ENCODE data around the gene PLXNA4. TPM values are rescaled to one million over a fixed set of nuclear protein-coding genes. Genes with fewer than 3 reads are reported as not detected.

The PLXNA4 gene
- total and polyA plus RNA-seq, 7 experiments from 2014 or later: 0.05 to 31.6 (median 1.1) TPM

DNA sequence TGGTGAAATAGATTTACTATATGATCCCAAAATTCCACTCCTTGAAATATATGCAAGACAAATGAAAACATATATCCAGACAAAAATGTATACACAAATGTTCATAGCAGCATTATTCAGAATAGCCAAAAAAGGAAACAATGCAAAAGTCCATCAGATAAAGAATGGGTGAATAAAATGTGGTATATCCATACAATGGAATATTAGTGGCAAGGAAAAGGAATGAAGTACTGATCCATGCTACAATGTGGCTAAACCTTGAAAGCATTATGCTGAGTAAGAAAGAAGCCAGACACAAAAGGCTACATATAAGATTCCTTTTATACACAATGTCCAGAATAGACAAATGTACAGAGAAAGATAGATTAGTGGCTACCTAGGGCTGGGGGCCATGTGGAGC is 225.5 kb downstream of the PLXNA4 start:
- ATAC-seq (no peak), DNase-seq (no peak)
- ChIA-PET POLR2A (no interaction called here), CTCF (no interaction called here)
- H3K9me3 ChIP-seq (ENCODE audit: control insufficient read depth in 2 of 3, low read length in 3 of 3): no peaks in the 10 kb centered on the region
- no peaks in the 10 kb centered on the region for H3K9me3 Mint-ChIP-seq
- no peaks in the 10 kb centered on the region for H3K36me3 Mint-ChIP-seq
- no peaks in the 10 kb centered on the region for H3K36me3 ChIP-seq (ENCODE audit: control insufficient read depth in 2 of 3, insufficient read depth in 3 of 3, low read length in 3 of 3)
- H3K27ac Mint-ChIP-seq: no peak overlapping the region
- peaks cover 0 to 2% (median 0%) of the 10 kb centered on the region in 7 donors for H3K4me1 Mint-ChIP-seq
- H3K27me3 Mint-ChIP-seq: peaks cover 38 to 62% (median 42%) of the 10 kb centered on the region in 5 donors
- H3K4me3 ChIP-seq (ENCODE audit: low read length): no peak overlapping the region
- H3K4me1 ChIP-seq (ENCODE audit: control insufficient read depth in 2 of 2, insufficient read depth in 2 of 2, low read length in 2 of 2): no peaks in the 10 kb centered on the region
- H3K27me3 ChIP-seq (ENCODE audit: control insufficient read depth in 2 of 2, insufficient read depth in 2 of 2, low read length in 2 of 2): no peaks in the 10 kb centered on the region
- H3K4me3 Mint-ChIP-seq: no peak overlapping the region
- intact Hi-C loops (cut with micrococcal nuclease): no loop called here
- no peak overlapping the region for H3K27ac ChIP-seq (ENCODE audit: low read depth, low read length)

- Mint-ChIP-seq H3K27me3 (peaks cover 27 to 55% (median 47%) of the 10 kb centered on the region in 5 donors), H3K4me1 (no peaks in the 10 kb centered on the region), H3K27ac (no peak overlapping the region), H3K36me3 (no peaks in the 10 kb centered on the region), H3K4me3 (no peak overlapping the region), H3K9me3 (no peaks in the 10 kb centered on the region)
- no peaks in the 10 kb centered on the region for H3K9me3 ChIP-seq (ENCODE audit: control insufficient read depth in 2 of 3, low read length in 3 of 3)
- ChIA-PET CTCF (no interaction called here), POLR2A (no interaction called here)
- ATAC-seq (no peak), DNase-seq (no peak)
- no peaks in the 10 kb centered on the region for H3K36me3 ChIP-seq (ENCODE audit: control insufficient read depth in 2 of 3, insufficient read depth in 3 of 3, low read length in 3 of 3)
- no peaks in the 10 kb centered on the region for H3K27me3 ChIP-seq (ENCODE audit: control insufficient read depth in 2 of 2, insufficient read depth in 2 of 2, low read length in 2 of 2)
- H3K27ac ChIP-seq (ENCODE audit: low read depth, low read length): no peak overlapping the region
- no peaks in the 10 kb centered on the region for H3K4me1 ChIP-seq (ENCODE audit: control insufficient read depth in 2 of 2, insufficient read depth in 2 of 2, low read length in 2 of 2)
- intact Hi-C loops (cut with micrococcal nuclease): no loop called here
- H3K4me3 ChIP-seq (ENCODE audit: low read length): no peak overlapping the region
Observed at GRCh38 chr7:132349075-132349474, 227.2 kb downstream of the PLXNA4 start.

GRCh38 chr7:132348341-132348740 is 227.9 kb downstream of the PLXNA4 start:
- H3K4me3 ChIP-seq (ENCODE audit: low read length): no peak overlapping the region
- POLR2A ChIA-PET: no interaction called here
- no peaks in the 10 kb centered on the region for H3K36me3 Mint-ChIP-seq
- no peaks in the 10 kb centered on the region for H3K4me1 ChIP-seq (ENCODE audit: control insufficient read depth in 2 of 2, insufficient read depth in 2 of 2, low read length in 2 of 2)
- no peaks in the 10 kb centered on the region for H3K27me3 ChIP-seq (ENCODE audit: control insufficient read depth in 2 of 2, insufficient read depth in 2 of 2, low read length in 2 of 2)
- H3K9me3 Mint-ChIP-seq: no peaks in the 10 kb centered on the region
- H3K27me3 Mint-ChIP-seq: peaks cover 27 to 56% (median 42%) of the 10 kb centered on the region in 5 donors
- H3K36me3 ChIP-seq (ENCODE audit: control insufficient read depth in 2 of 3, insufficient read depth in 3 of 3, low read length in 3 of 3): no peaks in the 10 kb centered on the region
- ATAC-seq (no peak), DNase-seq (no peak)
- CTCF ChIA-PET: no interaction called here
- H3K9me3 ChIP-seq (ENCODE audit: control insufficient read depth in 2 of 3, low read length in 3 of 3): no peaks in the 10 kb centered on the region
- no peak overlapping the region for H3K27ac Mint-ChIP-seq
- intact Hi-C loops (cut with micrococcal nuclease): no loop called here
- no peak overlapping the region for H3K27ac ChIP-seq (ENCODE audit: low read depth, low read length)
- H3K4me1 Mint-ChIP-seq: no peaks in the 10 kb centered on the region
- no peak overlapping the region for H3K4me3 Mint-ChIP-seq

DNA sequence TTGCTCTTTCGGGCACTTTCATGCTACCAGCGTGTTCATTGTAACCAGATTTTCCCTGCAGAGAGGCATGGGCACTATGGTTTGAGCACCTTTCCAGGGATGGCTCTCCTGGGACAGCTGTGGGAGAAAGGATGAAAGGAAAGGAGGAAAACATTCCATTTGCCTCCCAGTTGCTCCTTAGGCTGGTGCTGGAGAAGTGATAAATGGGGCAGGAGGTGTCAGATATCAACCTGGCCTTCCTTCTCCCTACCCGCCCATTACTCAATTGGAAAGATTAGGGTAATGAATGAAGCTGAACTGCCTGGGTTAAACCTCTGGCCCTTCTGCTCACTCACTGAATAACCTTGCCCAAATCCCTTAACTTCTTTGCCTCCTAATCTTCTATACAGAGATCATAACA is 228.4 kb downstream of the PLXNA4 start:
- Histone ChIP-seq H3K4me1 (ENCODE audit: control insufficient read depth in 2 of 2, insufficient read depth in 2 of 2, low read length in 2 of 2) (no peaks in the 10 kb centered on the region), H3K27me3 (ENCODE audit: control insufficient read depth in 2 of 2, insufficient read depth in 2 of 2, low read length in 2 of 2) (no peaks in the 10 kb centered on the region), H3K4me3 (ENCODE audit: low read length) (no peak overlapping the region), H3K36me3 (ENCODE audit: control insufficient read depth in 2 of 3, insufficient read depth in 3 of 3, low read length in 3 of 3) (no peaks in the 10 kb centered on the region), H3K9me3 (ENCODE audit: control insufficient read depth in 2 of 3, low read length in 3 of 3) (no peaks in the 10 kb centered on the region), H3K27ac (ENCODE audit: low read depth, low read length) (no peak overlapping the region)
- no peak for DNase-seq
- H3K27ac Mint-ChIP-seq: no peak overlapping the region
- H3K9me3 Mint-ChIP-seq: no peaks in the 10 kb centered on the region
- ATAC-seq: no peak
- intact Hi-C loops (cut with micrococcal nuclease): no loop called here
- H3K4me1 Mint-ChIP-seq: no peaks in the 10 kb centered on the region
- no peak overlapping the region for H3K4me3 Mint-ChIP-seq
- H3K36me3 Mint-ChIP-seq: no peaks in the 10 kb centered on the region
- peaks cover 23 to 57% (median 39%) of the 10 kb centered on the region in 5 donors for H3K27me3 Mint-ChIP-seq
- ChIA-PET CTCF (no interaction called here), POLR2A (interaction anchor here (0.6 kb wide), 1 partner anchor 112 kb away, joined by 4 read pairs; no protein-coding TSS in a partner anchor)

GRCh38 chr7:132347123-132347522 is 229.1 kb downstream of the PLXNA4 start:
- ChIA-PET POLR2A (interaction anchor here (0.6 kb wide), 1 partner anchor 113 kb away, joined by 4 read pairs; no protein-coding TSS in a partner anchor), CTCF (no interaction called here)
- no peak for DNase-seq
- Histone ChIP-seq H3K4me3 (ENCODE audit: low read length) (no peak overlapping the region), H3K9me3 (ENCODE audit: control insufficient read depth in 2 of 3, low read length in 3 of 3) (no peaks in the 10 kb centered on the region), H3K27ac (ENCODE audit: low read depth, low read length) (no peak overlapping the region), H3K36me3 (ENCODE audit: control insufficient read depth in 2 of 3, insufficient read depth in 3 of 3, low read length in 3 of 3) (no peaks in the 10 kb centered on the region), H3K4me1 (ENCODE audit: control insufficient read depth in 2 of 2, insufficient read depth in 2 of 2, low read length in 2 of 2) (no peaks in the 10 kb centered on the region), H3K27me3 (ENCODE audit: control insufficient read depth in 2 of 2, insufficient read depth in 2 of 2, low read length in 2 of 2) (no peaks in the 10 kb centered on the region)
- Mint-ChIP-seq H3K4me1 (no peaks in the 10 kb centered on the region), H3K27ac (no peak overlapping the region), H3K36me3 (no peaks in the 10 kb centered on the region), H3K4me3 (no peak overlapping the region), H3K27me3 (peaks cover 16 to 50% (median 34%) of the 10 kb centered on the region in 5 donors), H3K9me3 (no peaks in the 10 kb centered on the region)
- no peak for ATAC-seq
- intact Hi-C loops (cut with micrococcal nuclease): no loop called here

- H3K27me3 Mint-ChIP-seq: peaks cover 14 to 46% (median 30%) of the 10 kb centered on the region in 5 donors
- H3K27ac Mint-ChIP-seq: no peak overlapping the region
- ATAC-seq: no peak
- Histone ChIP-seq H3K9me3 (ENCODE audit: control insufficient read depth in 2 of 3, low read length in 3 of 3) (no peaks in the 10 kb centered on the region), H3K36me3 (ENCODE audit: control insufficient read depth in 2 of 3, insufficient read depth in 3 of 3, low read length in 3 of 3) (no peaks in the 10 kb centered on the region), H3K4me1 (ENCODE audit: control insufficient read depth in 2 of 2, insufficient read depth in 2 of 2, low read length in 2 of 2) (no peaks in the 10 kb centered on the region), H3K27me3 (ENCODE audit: control insufficient read depth in 2 of 2, insufficient read depth in 2 of 2, low read length in 2 of 2) (no peaks in the 10 kb centered on the region), H3K4me3 (ENCODE audit: low read length) (no peak overlapping the region), H3K27ac (ENCODE audit: low read depth, low read length) (no peak overlapping the region)
- no peaks in the 10 kb centered on the region for H3K9me3 Mint-ChIP-seq
- no peaks in the 10 kb centered on the region for H3K4me1 Mint-ChIP-seq
- ChIA-PET POLR2A (no interaction called here), CTCF (no interaction called here)
- intact Hi-C loops (cut with micrococcal nuclease): no loop called here
- no peak for DNase-seq
- H3K36me3 Mint-ChIP-seq: no peaks in the 10 kb centered on the region
- H3K4me3 Mint-ChIP-seq: no peak overlapping the region
Observed at GRCh38 chr7:132345543-132346129, 230.6 kb downstream of the PLXNA4 start.

- Mint-ChIP-seq H3K36me3 (no peaks in the 10 kb centered on the region), H3K27ac (no peak overlapping the region), H3K9me3 (no peaks in the 10 kb centered on the region), H3K4me1 (no peaks in the 10 kb centered on the region), H3K4me3 (no peak overlapping the region), H3K27me3 (peaks cover 14 to 50% (median 30%) of the 10 kb centered on the region in 5 donors)
- DNase-seq (no peak), ATAC-seq (no peak)
- H3K4me3 ChIP-seq (ENCODE audit: low read length): no peak overlapping the region
- no peaks in the 10 kb centered on the region for H3K9me3 ChIP-seq (ENCODE audit: control insufficient read depth in 2 of 3, low read length in 3 of 3)
- no peak overlapping the region for H3K27ac ChIP-seq (ENCODE audit: low read depth, low read length)
- no peaks in the 10 kb centered on the region for H3K4me1 ChIP-seq (ENCODE audit: control insufficient read depth in 2 of 2, insufficient read depth in 2 of 2, low read length in 2 of 2)
- no peaks in the 10 kb centered on the region for H3K27me3 ChIP-seq (ENCODE audit: control insufficient read depth in 2 of 2, insufficient read depth in 2 of 2, low read length in 2 of 2)
- no peaks in the 10 kb centered on the region for H3K36me3 ChIP-seq (ENCODE audit: control insufficient read depth in 2 of 3, insufficient read depth in 3 of 3, low read length in 3 of 3)
- POLR2A ChIA-PET: no interaction called here
- intact Hi-C loops (cut with micrococcal nuclease): no loop called here
- CTCF ChIA-PET: no interaction called here
Observed at GRCh38 chr7:132345030-132345429, 231.2 kb downstream of the PLXNA4 start.

Measured in naive thymus-derived CD4-positive, alpha-beta T cell (primary cell).